HG03342 (cell line): ENCODE data around the gene LRRC4C.
A peak's percentile ranks its signal among the peaks of the same experiment; 100 is the strongest.

Source experiments
- ATAC-seq: cut with Tn5 transposase; IDR thresholded peaks from one replicate; pipeline ENCODE4 v1.9.1; 2021; ENCODE audit warnings: mild to moderate bottlenecking, moderate library complexity; ENCODE audit not compliant: unreplicated experiment

The LRRC4C gene

DNA sequence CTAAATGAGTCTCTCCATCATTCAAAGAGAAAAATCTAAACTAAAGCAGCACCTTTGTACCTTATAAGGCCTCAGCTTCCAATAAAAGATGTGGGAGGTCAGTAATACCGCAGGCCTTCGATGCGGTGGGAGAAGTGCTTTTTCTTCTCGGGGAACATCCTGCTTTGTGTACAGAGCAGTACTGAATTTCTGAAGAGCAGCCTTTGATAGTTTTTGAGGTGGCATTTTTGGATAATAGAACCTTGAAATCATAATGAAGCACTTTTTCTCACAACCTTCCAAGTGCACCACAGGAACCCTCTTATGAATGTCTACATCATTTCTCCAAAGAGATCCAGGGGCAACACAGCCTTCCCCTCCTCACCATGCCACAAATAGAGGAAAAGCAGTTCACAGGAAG lies 39.6 kb downstream of the LRRC4C start:
- no peak for ATAC-seq

DNA sequence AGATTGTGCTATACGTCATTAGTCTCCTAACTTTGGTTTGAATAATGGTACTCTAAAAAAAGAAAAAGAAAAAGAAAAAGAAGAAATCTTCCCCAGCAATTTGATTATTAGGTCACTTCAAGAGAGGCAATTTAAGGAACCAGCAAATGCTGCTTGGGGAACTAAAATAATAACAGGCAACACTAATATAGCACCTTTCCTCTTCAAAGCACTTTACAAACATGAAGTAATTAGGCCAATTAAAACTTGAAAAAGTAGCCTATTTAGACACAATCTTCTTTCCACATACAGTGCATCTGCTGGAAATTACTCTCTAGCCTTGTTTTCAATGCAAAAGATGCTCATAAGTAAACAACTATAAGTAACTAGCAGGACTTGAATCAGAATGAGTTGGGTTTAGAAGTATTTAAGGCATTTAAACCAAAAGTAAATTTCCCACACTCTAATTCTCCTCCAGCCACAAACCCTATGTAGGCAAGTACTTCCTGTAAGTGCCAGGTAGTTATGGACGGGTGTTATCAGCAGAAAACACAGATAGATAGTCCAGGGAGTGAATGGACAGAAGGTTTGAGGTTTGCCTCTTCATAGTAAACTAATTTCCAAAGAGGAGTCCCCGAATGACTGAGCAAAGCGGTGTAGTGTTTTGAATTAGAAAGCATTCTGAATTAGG lies 44.5 kb downstream of the LRRC4C start:
- no peak for ATAC-seq

DNA sequence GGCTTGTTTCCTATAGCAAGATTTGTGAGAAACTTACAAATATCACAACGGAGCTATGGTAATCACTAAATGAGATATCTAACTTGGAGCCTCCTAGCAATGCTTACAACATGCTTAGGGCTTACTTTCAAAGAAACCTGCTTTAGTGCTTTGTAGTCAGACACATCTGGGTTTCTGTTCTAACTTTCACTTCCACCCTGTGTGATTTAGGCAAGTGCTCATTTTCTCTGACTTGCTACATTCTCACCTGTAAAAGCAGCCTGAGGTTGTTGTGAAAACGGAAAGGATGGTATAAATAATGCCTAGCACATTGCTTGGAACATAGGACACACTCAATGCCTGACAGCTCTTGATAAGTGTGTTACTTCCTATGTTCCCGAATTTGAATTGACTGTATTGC lies 45.6 kb downstream of the LRRC4C start:
- ATAC-seq = peak; percentile 73

DNA sequence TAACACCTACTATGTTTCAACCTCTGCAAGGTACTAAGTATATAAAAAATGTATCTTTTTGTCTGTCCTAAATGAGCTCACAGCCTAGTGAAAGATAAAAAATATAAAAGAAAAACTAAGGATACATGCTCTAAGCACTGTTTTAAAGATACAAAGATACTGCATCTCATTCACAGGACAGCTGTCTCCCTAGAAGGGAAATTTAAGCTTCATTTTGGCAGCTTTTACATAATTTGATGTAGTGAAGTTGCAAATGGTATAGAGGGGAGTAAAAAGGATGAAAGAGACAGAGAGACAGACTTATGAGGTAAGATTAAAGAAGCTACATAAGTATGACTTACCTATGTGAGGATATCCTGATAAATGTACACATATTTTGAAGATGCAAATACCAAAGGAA lies 53.6 kb downstream of the LRRC4C start:
- no peak for ATAC-seq

DNA sequence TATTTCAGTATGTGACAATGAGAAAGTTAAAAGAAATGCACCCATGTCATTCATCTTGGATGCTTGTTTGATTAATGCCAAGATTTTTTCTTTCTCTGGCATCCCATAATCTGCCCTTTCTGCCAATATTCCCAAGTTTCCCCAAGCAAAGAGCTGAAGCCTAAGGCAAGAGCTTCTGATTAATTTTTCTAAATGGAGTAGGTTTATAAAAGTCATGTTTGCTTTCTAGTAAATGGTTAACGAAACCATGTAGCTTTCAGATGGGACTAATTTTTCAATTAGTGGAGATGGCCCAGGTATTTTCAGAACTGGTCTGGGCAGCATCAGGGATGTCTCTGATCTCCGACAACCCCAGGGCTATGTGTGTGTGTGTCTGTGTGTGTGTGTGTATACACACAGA lies 55.3 kb downstream of the LRRC4C start:
- no peak for ATAC-seq

DNA sequence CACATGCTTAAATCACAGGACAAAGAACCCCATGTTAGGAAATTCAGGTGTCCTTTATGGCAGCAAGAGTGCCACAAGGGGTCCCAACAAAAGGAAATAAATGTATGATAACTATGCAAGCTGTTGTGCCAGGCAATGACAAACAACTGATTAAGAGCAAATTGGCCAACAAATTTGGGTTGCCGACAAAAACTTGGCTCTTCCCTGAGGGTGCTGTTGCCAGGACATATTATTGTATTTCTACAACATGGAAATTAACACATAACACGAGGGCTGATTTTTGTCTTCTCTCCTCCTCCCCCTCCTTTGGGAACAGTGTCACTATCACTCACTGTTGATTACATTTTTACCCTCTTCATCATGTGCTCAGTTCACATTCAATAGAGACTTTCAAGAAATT lies 56.0 kb downstream of the LRRC4C start:
- no peak for ATAC-seq

DNA sequence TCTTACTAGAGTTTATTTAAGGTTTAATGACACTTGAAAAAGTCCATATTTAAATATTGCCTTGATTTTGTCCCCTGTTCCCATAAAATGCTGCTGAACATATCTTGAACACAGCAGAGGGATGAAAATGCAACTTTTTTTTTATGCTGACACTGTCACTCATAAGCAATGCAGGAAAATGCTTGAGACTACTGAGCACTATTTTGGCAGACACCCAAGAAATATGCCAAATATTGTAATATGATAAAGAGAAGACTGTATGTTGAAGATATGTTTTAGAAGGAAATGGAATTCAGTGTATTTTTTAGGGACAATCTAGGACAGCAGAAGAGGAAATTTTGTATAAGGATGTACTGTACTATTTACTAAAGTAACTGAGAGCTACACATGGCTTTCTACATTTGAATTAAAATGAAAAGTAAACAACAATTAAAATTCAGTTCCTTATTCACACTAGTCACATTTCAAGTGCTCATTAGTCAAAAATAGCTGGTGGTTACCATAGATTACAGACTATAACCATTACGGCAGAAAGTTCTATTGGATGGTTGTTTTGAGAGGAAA lies 58.6 kb downstream of the LRRC4C start:
- ATAC-seq = no peak

DNA sequence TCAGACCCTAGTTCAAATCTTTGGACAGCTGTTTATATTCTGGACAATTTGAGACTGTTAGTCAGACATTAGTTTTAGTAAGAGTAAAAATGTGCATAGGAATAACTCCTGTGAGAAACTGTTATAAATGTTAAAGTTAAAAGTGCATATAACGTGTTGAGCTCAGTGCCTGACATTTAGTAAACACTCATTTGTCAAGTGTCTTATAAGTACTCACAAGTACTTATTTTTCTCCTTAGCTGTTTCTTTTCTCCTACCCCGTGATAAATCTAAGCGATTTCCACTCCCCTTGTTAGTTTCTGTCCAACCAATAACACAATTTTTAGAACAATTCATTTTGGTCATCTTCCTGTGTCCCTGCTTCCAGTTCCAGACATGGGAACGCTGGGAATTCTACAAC lies 59.3 kb downstream of the LRRC4C start:
- ATAC-seq = no peak

DNA sequence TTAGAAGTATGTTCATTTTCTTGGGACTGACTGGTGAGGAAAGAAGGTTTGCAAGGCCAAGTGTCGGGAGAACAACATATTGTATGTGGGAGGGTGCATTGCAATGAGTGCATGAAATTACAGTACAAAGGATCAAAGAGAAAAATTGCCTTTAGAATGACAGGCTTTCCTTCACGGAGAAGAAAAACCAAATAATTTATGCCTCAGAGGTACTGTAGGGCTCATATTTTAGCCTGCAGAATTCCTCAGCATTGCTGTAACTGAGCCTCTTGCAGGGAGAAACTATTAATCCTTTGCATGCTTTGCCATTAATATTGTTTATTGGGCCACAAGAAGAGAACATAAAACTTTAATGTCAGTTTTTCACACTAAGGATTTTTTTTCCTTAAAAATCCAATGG lies 60.1 kb downstream of the LRRC4C start:
- no peak for ATAC-seq

DNA sequence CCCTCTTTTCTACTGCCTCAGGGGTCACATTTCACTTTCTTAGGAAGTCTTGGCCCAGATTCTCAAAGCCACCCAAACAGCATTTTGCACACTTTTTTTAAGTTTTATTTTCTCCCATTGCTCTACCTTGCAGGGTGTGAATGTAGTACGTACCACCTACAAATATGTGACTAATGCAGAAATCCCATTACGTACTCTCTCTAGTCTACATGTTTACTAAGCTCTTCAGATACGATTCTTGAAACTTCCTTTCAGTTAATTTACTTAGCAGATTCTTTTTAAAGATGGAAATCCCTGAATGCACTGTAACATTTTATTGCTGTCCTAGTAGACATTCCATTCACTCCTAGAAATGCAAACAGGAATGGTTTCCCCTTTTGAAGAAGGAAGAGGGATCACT lies 61.3 kb downstream of the LRRC4C start:
- ATAC-seq = no peak

DNA sequence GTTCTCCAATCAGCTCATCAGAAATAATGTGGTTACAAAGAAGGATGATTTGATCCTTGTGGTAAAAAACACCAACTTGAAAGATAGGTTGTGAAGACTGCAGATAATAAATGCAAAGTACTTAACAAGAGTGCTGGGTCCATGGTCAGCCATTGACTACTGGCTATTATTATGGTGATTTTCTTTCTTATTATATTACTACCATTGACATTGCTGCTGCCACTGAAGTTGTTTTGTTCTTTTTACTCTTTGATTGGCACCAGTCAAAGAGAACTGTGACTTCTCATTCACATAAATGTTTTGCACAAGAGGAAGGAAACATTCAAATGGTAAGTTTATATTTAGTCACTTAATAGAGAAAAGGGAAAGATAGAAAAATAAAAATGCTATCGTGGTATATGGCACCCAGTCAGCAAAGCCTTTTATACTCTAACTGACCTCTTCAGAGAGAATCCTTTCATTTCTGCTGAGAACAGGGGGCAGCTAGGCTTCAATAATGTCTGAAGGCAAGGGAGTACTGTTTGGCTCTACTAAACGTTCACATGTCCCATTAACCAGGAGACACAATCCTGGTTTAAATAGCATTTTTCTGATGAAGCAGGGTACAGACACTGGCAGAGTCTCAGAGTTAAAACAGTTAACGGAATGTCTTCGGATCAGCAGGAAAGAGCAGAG lies 64.8 kb downstream of the LRRC4C start:
- no peak for ATAC-seq

DNA sequence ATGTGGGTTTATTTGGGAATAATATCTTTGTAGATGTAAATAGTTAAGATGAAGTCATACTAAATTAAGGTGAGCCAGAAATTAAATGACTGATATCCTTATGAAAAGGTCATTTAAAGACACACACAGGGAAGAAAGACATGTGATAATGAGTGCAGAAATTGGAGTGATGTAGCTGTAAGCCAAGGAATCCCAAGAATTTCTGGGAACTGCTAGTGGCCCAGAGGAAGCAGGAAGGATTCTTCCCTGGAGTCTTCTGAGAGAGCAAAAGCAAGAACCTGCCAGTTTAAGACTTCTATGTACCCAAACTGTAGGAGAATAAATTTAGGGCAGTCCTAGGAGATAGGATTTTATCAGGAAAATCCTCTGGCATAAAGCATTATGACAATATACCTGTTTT lies 66.9 kb downstream of the LRRC4C start:
- no peak for ATAC-seq

DNA sequence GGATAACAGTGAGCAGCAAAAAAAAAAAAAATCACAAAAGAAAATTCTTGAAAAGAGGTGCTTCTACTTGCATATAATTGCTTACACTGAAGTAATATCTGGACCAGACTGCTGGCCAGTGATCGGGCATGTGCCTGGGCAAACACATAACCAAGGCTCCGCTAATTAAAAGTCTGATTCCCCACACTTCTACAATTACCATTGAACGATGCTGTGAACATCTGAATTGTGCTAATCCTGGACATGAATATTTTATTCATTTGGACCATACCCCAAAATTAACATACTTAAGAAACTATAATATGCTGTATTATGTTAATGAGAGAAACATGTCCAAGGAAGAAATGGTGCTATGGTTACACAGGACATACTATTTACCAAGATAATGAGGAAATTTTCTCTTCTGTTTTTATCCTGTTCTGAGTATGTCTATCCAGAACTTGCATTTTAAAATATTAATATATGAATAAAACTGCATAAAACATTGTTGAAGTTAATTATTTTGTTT lies 69.8 kb downstream of the LRRC4C start:
- no peak for ATAC-seq

DNA sequence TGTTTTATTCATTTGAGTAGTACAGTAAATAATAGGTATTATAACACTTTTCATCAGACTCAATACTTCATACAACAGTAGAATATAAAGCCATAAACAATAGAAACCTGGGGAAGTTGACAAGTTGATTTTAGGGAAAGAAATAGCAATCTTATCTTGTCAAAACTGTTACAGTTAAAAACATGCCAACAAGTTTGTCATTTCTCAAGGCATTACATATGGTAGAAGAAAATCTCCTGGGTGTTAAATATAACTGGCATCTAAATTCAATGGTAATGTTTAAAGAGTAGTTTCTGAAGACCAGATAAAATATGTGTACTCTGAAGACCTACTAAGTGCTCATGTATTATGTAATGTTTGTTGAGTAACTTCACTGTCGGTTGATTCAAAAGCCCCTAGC lies 75.1 kb downstream of the LRRC4C start:
- ATAC-seq = no peak

DNA sequence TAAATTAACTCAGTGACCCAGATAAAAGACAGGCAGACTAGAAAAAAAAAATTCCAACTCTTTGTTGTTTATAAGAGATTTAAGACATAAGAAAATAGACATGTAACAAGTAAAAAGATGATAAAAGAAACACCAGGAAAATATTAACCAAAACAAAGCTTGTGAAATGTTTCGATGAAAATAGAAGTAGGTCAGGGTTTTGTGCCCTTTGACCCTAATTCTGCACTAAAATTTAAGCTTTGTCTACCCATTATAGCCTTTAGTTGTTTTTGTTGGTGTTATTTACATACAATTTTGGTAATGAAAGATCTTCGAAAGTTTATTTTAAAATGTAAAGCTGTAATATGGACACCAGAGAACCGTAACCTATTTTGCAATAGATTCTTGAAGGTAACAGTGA lies 75.7 kb downstream of the LRRC4C start:
- ATAC-seq = no peak

DNA sequence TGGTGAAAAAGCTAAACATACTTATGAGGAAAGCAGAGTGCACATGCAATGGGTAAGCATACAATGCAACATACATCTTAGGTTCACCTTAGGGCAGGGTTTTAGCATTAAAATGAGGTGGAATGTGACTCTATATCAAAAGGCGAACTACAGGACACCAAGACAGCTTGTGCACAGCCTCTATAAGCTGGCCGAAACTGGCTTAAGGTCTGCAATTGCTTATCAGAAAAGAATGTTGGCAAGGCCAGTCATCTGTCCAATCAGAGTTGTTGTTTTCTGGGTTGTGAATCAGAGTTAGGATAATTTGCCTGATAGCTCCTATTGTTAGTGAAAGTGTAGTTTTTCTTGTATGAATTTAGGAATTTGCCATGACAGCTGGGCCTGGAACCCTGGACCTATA lies 76.5 kb downstream of the LRRC4C start:
- ATAC-seq = no peak

DNA sequence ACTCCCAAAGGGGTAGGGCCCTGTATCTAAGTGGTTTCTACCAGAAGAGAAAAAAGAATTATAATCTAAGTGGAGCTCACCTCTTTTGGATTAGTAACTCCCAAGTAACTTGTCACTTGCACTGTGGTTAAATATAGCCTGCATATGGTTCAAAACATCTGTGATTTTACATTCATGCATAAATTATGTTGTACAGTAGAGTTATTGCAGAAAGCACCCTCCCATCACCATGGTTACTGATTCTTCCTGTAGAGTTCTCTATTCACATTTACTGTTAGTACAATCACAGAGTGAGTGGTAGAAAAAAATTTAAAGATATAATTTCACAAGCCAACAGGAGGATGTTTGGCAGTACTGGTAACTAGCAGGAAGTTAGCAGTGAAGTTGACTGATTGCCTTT lies 80.4 kb downstream of the LRRC4C start:
- ATAC-seq = no peak

DNA sequence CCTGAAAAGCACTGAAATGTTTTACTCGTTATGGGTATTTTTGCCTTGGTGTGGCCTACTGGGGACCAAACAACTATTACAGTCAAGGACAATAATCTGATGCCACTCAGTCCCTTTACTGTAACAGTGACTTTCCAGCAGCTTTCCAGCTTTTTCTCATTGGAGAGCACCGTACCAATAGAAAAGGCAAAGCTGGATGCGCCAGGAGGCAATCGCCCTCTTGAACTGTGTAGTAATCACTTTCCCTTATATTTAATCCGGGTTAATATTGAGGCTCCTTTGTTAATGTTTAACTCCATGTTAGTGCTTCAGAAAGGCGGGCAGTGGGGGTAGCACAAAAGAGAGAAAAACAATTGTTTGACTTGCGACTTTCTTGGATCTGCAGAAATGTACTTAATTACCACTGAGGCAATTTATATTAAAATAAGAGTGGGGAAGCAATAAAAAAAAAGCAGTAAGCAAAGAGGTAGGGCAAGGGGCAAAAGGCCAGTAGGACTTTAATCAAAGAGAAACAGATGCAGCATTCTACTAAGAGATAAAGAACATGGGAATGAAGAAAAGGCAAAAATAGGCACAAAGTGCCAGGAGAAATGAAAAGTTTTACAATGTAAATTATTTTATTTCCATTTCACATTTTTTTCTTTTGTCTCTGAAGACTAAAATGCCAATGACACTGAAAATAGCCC lies 81.6 kb downstream of the LRRC4C start:
- ATAC-seq = no peak

DNA sequence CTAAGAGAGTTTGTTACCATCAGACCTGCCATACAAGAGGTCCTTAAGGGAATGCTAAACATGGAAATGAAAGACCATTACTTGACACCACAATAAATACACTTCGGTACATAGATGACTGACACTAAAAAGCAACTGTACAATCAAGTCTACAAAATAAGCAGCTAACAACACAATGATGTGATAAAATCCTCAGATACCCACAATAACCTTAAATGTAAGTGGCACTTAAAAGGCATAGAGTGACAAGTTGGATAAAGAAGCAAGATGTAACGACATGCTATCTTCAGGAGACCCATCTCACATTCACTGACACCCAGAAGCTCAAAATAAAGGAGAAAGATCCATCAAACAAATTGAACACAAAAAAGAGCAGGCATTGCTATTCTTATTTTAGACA lies 107.6 kb downstream of the LRRC4C start:
- ATAC-seq = no peak

DNA sequence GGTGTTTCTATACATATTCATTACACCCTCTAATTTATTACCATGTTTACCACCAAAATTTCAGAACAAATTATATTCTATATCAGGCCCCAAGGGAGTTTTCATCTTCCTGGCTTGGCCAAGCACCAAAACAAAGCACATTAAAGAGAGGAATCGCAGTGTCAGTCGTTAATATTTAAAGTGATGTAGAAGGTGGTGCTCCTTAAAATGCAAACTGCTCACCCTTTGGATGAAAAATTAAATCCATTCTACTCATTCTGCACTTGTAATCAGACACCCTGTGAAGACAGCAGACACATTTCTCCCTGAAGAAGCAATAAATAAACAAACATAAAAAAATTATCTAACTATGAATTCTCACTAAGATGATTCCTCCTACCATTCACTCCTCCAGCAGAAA lies 113.4 kb downstream of the LRRC4C start:
- no peak for ATAC-seq

DNA sequence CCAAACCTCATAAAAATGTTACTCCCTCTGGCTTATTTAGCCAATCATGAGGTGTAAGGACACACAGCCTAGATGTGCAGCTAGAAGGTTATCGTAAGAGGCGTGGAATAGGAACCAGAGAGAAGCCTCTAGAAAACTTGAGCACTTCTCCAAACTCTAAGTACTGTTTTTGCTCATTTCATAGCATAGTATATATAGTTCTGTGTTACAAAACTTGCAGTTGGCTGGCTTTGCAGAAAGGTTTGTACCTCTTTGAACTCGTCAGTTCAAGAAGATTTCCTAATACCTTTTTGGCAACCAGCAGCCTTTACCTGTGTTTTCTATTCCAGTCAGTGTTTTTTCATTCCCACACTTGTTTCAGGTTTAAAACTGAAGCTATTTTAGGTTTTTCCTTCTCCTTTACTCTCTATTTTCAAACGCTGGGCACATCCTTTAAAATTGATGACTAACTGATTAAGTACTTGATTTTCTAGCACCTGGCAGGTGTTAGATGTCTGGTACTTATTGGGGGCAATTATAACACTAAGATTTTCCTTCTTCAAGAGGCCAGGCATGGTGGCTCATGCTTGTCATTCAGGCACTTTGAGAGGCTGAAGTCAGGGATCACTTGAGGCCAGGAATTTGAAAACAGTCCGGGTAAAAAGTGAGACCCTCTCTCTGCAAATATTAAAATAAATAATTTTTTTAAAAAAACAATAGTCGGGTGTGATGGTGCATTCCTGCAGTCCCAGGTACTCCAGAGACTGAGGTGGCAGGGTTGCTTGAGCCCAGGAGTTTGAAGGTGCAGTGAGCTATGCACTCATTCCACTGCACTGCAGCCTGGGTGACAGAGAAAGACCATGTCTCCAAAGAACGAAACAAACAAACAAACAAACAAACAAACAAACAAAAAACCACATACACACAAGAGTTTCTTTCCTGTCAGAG lies 125.2 kb downstream of the LRRC4C start:
- no peak for ATAC-seq
